ENCODE data around the gene EXOSC1. TPM values are rescaled to one million over a fixed set of nuclear protein-coding genes. Genes with fewer than 3 reads are reported as not detected.
"Not testable (repeated sequence)": the region's sequence is repeated elsewhere in the genome, so short reads cannot be mapped to it uniquely, and the experiment has no call there.

The EXOSC1 gene
- total RNA-seq, 4 donors from 2014 or later: 24.9 to 54.5 (median 28.0) TPM

GRCh38 chr10:97479939-97480338 lies 34.1 kb upstream of the EXOSC1 start:
- Histone ChIP-seq H3K9me3 (no peaks in the 10 kb centered on the region), H3K27me3 (no peaks in the 10 kb centered on the region), H3K4me1 (peaks cover 0 to 37% (median 3%) of the 10 kb centered on the region in 3 donors), H3K27ac (no peak overlapping the region), H3K4me3 (no peak overlapping the region), H3K36me3 (peaks cover 0 to 87% of the 10 kb centered on the region in 2 donors)
- WGBS, 2 donors (ENCODE audit: low coverage in 1 of 2): 70 to 73% methylated on average over 4 to 7 of the region's 9 CpGs
- no peak for ATAC-seq
- TF ChIP-seq CTCF (IDR thresholded peaks at IDR 0.05) (no peak), EP300 (IDR thresholded peaks at IDR 0.05) (no peak), POLR2AphosphoS5 (IDR thresholded peaks at IDR 0.05) (no peak), POLR2A (IDR thresholded peaks at IDR 0.05) (no peak)

- Histone ChIP-seq H3K4me1 (peaks cover 0 to 37% (median 3%) of the 10 kb centered on the region in 3 donors), H3K36me3 (peaks cover 0 to 90% of the 10 kb centered on the region in 2 donors)
- 58 to 63% methylated on average over 3 to 4 of the region's 4 CpGs for WGBS, 2 donors (ENCODE audit: low coverage in 1 of 2)
- H3K4me3 ChIP-seq, H3K27me3 ChIP-seq, ATAC-seq, H3K9me3 ChIP-seq, H3K27ac ChIP-seq: not testable (repeated sequence)
Measured at GRCh38 chr10:97479410-97479809, 33.6 kb upstream of the EXOSC1 start.

GRCh38 chr10:97475936-97476594 lies 30.3 kb upstream of the EXOSC1 start:
- Histone ChIP-seq H3K4me3 (no peak overlapping the region), H3K4me1 (peaks cover 0 to 24% (median 3%) of the 10 kb centered on the region in 3 donors), H3K9me3 (no peaks in the 10 kb centered on the region), H3K36me3 (peaks cover 0 to 100% of the 10 kb centered on the region in 2 donors), H3K27me3 (no peaks in the 10 kb centered on the region), H3K27ac (no peak overlapping the region)
- TF ChIP-seq POLR2AphosphoS5 (IDR thresholded peaks at IDR 0.05) (no peak), EP300 (IDR thresholded peaks at IDR 0.05) (no peak), POLR2A (IDR thresholded peaks at IDR 0.05) (no peak), CTCF (IDR thresholded peaks at IDR 0.05) (no peak)
- WGBS, 2 donors (ENCODE audit: low coverage in 1 of 2): 47 to 100% methylated on average over 1 to 2 of the region's 2 CpGs
- ATAC-seq: no peak

GRCh38 chr10:97474918-97475317 lies 29.1 kb upstream of the EXOSC1 start:
- H3K4me1 ChIP-seq: peaks cover 0 to 13% (median 3%) of the 10 kb centered on the region in 3 donors
- H3K27me3 ChIP-seq: no peaks in the 10 kb centered on the region
- H3K27ac ChIP-seq: no peak overlapping the region
- H3K9me3 ChIP-seq: no peaks in the 10 kb centered on the region
- ATAC-seq: no peak
- no peak for TF ChIP-seq EP300 (IDR thresholded peaks at IDR 0.05)
- TF ChIP-seq POLR2A (IDR thresholded peaks at IDR 0.05): no peak
- H3K36me3 ChIP-seq: peaks cover 7 to 100% of the 10 kb centered on the region in 2 donors
- 90 to 100% methylated on average over 4 of the region's 4 CpGs for WGBS, 2 donors (ENCODE audit: low coverage in 1 of 2)
- no peak overlapping the region for H3K4me3 ChIP-seq

- WGBS, 2 donors (ENCODE audit: low coverage in 1 of 2): 87 to 97% methylated on average over 3 to 5 of the region's 12 CpGs
- H3K4me3 ChIP-seq, ATAC-seq, H3K4me1 ChIP-seq, H3K27me3 ChIP-seq, H3K9me3 ChIP-seq, H3K27ac ChIP-seq: not testable (repeated sequence)
- H3K36me3 ChIP-seq: peaks cover 7 to 100% of the 10 kb centered on the region in 2 donors
Measured at GRCh38 chr10:97468781-97469180, 23.0 kb upstream of the EXOSC1 start.

- no peak for TF ChIP-seq CTCF (IDR thresholded peaks at IDR 0.05)
- TF ChIP-seq POLR2AphosphoS5 (IDR thresholded peaks at IDR 0.05): no peak
- no peak for TF ChIP-seq POLR2A (IDR thresholded peaks at IDR 0.05)
- TF ChIP-seq EP300 (IDR thresholded peaks at IDR 0.05): no peak
- no peak overlapping the region for H3K4me3 ChIP-seq
- H3K4me1 ChIP-seq: peaks cover 0 to 13% (median 0%) of the 10 kb centered on the region in 3 donors
- 67 to 73% methylated on average over 1 of the region's 3 CpGs for WGBS, 2 donors (ENCODE audit: low coverage in 1 of 2)
- no peaks in the 10 kb centered on the region for H3K27me3 ChIP-seq
- H3K27ac ChIP-seq: peak overlapping the region in 1 of 4 donors; percentile 9
- no peaks in the 10 kb centered on the region for H3K9me3 ChIP-seq
- ATAC-seq: no peak
- peaks cover 7 to 100% of the 10 kb centered on the region in 2 donors for H3K36me3 ChIP-seq
Measured at GRCh38 chr10:97468162-97468561, 22.4 kb upstream of the EXOSC1 start.

Measured in gastroesophageal sphincter (tissue), 4 donors.